ENCODE data around the gene CBX4. TPM values are rescaled to one million over a fixed set of nuclear protein-coding genes. Genes with fewer than 3 reads are reported as not detected.
A peak's percentile ranks its signal among the peaks of the same experiment; 100 is the strongest.
"Not testable (repeated sequence)": the region's sequence is repeated elsewhere in the genome, so short reads cannot be mapped to it uniquely, and the experiment has no call there.

CBX4 gene
- total RNA-seq, 1 donor from 2014 or later: 11.1 TPM

DNA sequence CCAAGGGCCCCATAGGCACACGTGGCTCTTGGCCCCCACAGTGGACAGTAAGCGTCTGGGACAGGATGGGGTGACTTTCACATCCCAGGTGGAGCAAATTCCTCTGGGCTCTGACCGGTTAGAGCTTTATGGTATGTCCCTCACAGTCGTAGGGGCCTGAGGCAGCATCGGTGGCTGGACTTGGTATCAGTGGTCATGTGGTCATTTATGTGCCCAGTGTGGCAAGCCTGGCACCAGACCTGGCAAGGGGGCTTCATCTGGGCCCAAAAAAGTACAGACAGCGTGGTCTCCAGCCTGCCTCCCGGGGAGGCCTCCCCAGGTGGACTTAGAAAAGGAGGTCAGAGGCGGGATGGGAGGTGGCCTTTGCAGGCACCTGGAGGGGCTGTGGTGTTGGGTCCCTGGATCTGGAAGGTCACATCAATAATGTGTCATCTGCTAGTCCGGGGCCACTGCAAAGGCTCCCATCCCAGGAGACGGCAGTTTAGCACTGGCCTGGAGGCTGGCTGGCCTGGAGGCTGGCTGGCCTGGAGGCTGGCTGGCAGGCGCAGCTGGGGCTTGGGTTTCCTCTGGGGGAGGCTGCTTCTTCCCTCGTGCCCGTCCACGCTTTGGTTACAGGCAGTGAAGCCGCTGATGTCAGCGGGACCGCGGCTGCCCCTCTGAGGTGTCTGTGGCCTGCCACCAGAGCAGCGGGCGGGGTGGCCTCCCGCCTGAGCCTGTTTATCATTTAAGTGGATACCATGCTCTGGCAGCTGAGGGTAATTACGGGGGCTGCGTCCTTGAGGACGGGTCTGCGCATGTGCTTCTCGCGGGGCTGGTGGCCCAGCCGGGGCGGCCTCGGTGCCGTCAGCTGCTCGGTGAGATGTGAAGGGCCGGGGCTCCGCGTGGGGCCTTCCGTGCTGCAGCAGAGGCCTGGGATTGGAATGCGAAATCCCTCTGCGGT lies 20.7 kb upstream of the CBX4 start:
- DNase-seq: no peak

DNA sequence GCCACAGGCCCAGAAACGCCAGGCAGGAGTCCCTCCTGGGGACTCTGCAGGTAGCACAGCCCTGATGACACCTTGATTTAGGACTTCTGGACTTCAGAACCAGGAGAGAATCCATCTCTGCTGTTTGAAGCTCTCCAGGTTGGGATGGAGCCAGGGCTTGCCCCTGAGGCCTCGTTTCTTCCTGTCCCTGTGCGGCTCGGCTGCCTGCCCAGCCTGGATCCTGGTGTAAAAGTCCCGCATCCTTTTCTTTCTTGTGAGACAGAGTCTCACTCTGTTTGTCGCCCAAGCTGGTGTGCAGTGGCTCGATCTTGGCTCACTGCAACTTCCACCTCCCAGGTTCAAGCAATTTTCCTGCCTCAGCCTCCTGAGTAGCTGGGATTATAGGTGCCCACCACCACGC lies 17.9 kb upstream of the CBX4 start:
- no peak for DNase-seq

DNA sequence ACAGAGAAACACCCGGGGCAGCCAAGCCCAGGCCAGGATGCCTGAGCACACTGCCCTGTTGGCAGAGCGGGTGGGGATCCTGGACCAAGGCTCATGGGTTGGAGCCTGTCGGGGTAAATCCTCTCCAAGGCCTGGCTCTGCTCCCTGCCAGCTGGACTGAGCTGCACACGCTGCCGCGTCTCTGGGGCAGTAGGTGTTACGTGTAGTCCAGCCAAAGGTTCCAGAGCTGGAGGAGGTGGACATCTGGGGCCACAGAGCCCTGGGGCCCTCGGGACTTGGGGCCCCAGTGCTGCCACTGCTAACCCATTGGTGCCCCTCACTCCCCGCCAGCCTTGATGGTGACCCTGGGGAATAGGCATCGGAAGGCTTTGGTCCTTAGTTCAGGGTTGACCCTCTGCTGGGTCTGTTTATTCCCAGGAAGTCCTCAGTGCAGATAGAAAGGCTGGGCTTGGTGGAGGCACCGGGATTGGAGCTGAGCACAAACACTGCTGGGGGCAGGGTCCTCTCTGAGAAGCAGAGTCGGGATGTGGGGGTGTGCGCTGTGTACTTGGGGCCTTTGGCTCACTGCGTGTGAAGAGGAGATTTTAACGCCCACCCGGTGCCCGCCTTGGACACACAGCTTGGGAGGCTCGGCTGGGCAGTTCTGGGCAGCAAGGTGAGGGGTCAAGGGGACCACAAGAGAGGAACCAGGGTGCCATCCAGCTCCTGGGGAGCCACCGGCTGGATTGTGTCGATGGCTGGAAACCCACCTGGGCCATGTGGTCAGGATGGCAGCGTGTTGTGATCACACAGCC lies 16.3 kb upstream of the CBX4 start:
- DNase-seq: no peak

DNA sequence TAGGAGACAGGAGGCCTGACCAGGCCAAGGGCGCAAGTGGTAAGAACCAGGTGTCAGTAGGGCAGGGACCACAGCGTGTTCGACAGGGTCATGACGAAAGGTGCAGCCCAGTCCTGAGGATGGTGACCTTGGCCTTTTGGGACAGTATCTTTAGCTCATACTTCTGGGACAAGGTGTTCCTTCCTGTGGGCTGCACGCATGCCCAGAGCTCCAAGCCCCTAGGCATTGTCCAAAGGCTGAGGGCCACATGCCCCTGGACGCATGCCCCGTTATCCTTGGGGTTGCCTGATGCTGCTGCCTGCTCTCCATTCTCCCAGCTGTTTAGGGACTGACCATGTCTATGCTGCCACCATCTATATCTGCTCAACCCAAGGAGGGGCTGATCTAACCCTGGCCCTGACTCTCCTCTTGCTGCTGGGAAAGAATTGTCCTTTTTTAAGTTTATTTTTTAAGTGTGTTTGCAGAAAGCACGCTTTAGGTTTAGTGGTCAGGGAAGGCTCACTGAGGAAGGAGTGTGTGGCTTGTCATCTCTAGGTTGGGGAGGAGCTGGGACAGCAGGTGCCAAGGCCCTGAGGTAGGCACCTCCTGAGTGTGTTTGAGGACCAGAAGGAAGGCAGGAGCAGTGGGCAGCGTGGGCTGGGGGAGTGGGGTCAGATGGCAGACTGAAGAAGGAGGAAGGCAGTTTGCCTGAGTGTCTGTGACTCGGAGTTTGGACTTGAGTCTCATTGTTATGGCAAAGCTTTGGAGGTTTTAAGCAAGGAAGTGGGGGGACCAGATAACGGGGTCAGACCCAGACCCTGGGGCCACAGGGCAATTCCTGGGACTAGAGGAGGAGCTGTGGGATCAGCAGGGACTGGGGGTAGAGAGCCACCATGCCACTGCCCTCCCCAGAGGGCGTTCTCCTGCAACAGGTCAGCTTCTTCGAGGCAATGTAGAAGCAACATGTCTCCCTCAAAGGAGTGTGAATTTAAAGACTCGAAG lies 15.1 kb upstream of the CBX4 start:
- no peak for DNase-seq

DNA sequence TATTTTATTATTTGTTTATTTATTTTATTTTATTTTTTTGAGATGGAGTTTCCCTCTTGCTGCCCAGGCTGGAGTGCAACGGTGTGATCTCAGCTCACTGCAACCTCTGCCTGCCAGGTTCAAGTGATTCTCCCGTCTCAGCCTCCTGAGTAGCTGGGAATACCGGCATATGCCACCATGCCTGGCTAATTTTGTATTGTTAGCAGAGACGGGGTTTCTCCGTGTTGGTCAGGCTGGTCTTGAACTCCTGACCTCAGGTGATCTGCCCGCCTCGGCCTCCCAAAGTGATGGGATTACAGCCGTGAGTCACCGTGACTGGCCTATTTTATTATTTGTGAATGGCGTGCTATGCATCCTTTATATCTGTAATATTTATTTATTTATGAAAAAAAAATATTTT lies 13.9 kb upstream of the CBX4 start:
- not testable (repeated sequence) for DNase-seq

DNA sequence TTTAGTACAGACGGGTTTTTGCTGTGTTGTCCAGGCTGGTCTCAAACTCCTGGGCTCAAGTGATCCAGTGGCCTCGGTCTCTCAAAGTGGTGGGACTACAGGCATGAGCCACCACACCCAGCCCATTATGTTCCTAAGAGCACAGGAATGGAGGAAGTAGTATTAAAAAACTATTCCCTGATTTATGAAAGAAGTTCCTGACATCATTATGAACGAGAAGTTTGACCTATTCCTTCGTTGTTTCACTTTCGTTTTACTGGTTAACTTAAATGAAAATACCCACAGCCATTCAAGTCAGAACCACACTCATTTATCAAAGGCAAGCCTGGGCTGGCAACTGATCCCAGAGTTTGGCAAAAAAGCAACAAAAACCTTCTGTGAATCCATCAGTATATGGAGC lies 13.5 kb upstream of the CBX4 start:
- peak; percentile 53 for DNase-seq

DNA sequence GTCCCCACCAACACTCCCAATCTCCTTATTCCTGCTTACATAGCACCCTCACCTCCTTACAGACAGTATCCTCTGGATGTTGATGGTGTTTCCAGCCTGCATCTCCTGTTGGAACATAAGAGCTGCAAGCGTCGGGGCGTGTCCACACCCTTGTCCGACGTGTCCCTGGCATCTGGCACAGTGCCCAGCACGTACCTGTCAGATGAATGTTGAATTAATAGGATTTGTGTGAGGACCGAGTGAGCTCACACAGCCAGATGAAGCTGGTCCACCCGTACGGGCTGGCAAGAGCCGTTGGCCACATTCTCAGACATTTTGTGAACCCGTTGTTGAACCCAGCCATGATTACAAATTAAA lies 12.2 kb upstream of the CBX4 start:
- no peak for DNase-seq

DNA sequence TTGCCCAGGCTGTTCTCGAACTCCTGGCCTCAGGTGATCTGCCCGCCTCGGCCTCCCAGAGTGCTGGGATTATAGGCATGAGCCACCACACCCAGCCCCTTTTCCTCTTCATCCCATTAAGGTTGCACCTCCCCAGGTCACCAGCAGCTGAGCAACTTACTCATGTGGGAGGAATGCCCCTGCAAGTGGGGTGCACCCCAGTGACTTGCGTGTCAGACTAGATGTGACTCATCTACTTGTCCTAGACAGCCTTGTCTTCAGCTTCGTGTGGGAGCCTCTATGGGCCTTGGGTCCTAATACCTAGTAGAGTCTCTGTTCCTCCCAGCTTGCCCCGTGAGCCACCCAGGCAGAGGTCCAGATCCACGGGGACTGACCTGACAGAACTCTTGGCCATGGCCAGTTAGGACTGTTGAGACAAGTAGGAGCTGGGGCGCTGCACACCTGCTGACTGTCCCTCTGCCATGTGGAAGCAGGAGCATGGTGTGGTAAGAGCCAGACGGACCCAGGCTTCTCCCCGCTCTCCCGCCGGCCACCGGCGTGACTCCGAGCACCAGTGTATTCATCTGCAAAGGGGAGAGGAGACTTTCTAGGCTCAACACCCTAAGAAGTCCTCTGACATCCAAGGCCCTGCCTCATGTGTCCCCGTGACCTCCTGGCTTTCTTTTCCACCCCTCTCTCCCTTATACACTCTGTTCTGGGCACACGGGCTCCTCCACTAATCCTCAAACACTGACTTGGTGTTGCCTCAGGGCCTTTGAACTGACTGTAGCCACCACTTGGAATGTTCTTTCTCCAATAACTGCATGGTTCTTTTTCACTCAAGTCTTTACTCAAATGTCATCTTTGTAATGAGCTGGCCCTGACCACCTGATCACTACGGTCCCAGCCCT lies 11.6 kb upstream of the CBX4 start:
- DNase-seq: no peak

DNA sequence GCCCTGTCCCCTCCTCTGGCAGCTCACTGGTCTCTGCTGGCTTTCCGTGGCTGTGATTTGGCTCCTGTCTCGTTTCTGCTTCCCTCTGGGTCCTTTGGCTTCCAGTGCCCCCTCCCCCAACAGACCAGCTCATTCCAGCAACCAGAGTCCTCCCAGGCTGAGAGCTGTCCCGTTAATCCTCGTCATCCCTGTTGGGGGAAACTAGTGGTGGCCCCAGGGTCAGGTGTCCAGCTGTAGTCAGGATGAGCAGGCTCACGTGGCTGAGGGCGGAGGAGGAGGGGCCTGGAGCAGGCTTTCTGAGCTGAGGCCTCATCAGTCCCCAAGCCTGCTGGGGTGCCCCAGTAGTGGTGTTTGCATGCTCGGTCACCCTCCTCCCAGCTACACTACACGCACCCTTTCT lies 10.7 kb upstream of the CBX4 start:
- DNase-seq: no peak

DNA sequence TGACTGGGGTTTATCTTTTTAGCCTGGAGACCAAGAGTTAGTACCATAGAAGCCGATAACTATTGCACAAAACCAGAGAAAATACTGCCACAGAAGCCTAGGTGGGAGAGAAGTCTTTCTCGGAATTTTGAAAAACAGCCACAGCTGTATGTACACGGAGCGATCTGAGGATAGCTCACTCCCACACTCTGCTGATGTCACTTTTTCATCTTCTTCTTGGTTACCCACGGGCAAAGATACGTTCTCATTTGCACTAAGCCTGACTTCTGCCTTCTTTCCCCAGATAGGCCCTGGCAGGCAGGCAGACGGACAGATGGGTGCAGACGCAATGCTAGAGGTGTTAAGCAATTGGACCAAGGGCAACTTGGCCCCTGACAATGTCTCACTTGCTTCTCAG lies 9.1 kb upstream of the CBX4 start:
- DNase-seq: no peak

DNA sequence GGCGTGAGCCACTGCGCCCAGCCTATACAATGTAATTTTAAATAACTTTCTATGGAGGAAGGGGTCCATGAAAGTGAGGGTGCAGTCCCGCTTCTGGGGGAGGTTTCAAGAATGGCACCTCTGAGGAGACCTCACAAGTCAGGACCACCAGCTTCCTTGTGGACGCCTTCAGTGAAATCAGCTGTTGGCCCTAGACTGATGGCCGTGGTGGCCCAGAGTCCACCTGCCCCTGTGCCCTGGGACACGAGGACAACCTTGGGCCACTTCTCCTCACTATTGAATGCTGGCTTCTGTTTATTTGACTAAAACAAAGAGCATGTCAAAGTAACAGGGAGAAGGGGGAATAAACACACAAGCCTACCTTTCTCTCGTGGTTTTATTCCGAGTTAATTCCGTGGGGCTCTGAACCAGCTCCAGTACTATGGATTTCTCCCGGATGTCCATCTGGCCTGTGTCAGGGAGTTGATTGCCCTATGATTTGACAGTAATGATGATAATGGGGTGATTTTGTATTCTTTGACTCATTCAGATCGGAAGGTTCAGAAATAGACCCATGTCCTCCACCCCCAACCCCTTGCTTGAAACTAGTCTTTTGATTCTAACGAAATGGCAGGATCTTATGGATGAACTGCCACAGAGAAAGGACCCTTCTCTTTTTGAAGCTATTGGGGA lies 8.6 kb upstream of the CBX4 start:
- DNase-seq: no peak

DNA sequence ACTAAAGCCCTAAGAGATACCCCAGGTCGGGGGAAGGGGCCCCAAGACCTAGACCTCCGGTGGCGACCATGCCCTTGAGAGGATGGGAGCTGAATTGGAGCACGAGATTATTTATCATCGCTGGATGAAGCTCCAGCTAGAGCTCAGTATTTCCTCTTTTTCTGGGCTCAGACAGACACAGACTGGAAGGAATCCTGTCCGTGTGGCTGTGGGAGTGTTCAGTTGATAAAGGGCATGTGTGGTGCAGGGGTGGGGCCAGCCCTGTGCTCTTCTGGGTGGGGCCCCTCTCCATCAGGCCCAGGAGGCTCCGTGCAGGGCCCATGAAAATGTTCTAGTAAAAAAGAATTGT lies 6.3 kb upstream of the CBX4 start:
- no peak for DNase-seq

DNA sequence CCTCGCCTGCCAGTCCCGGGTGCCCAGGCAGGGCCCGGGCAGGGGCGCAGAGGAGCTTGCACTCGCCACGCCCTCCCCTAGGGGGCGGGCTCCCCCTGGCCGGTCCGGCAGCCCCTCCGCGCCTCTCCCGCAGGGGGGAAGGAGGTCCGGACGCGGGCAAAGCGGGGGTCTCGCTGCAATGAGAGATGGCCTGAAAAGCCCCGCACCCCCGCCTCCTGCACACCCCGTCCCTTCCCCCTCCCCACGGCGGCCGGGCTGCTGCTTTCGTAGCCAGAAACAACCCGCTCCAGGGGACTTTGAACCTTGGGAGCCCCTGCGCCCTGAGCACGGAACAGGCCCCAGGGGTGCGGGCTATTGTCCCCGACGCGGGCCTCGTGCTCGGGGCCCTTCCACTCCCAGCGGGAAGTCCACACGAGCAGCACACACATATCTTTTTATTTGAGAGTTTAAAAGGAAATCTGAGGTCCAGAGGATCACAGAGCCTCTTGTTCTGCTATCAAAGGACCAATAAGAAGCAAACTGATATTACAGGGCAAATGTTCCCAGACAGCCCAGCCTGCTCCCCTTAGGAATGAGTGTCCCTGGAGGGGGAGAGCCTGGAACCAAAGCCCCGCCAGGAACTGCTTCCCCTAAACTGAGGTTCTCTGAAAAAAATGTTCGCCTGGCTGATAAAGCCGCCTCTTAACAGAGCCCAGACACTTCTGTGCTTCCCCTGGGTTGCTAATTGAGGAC lies 5.8 kb upstream of the CBX4 start:
- peak; percentile 62 for DNase-seq

DNA sequence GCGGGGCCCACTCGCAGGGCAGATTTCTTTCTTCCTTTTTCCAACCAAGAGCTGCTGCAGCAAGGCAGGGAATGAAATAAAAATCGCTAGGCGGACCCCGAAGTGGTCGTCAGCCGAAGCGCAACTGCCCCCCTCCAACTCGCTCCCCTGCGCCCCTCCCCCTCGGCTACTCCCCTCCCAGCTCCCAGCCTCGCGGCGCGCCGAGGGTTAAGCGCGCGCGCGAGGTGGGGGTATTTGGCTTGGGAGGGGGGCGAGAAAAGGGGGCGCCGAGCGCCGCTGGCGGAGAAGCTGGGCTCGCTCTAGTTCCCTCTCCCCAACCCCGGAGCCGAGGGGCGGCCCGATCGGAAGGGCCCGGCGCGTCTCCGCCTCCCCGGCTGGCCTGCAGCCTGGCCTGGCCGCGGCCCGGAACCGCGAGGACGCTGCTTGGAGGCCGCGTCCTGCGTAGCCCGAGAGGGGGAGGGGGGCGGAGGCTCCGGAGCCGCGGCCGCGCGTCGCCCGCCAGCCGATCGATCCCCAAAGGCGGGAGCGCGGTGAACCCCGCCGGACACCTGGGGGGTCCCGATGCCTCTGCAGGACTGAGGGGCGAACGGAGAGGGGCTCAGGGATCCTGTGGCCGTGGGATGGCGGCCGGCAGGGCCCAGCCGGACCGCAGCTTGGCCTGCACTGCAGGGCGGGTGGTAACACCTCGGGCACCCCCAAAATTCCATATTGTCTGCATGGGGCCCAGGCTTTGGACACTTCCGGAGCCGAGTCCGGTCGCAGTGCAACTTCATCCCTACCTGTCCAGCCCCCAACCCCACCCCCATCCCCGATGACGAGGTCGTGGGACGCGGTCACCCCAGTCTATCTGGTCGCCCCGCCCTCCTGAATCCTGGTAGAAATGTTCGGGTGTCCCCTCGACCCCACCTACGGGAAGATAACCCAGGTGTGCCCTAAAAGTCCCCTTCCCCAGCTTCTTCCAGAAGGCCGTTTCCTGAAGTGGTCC lies 4.9 kb upstream of the CBX4 start:
- DNase-seq: peak; percentile 70

DNA sequence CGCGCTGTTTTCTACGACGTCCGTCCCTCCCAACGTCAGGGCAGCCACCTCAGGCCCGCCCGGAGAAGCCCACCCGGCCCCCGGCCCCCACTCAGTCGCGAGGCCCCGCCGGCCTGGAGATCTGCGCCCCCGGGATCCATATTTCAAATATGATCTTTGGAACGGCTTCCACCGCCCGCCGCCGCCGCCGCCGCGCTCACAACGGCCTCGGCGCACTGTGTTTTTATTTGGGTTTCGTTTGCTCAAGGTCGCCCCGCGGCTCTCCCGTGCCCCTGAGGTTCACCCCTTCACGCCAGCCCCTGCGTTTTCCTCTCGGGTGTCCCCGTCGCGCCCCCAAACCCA lies 4.2 kb upstream of the CBX4 start:
- DNase-seq: no peak

DNA sequence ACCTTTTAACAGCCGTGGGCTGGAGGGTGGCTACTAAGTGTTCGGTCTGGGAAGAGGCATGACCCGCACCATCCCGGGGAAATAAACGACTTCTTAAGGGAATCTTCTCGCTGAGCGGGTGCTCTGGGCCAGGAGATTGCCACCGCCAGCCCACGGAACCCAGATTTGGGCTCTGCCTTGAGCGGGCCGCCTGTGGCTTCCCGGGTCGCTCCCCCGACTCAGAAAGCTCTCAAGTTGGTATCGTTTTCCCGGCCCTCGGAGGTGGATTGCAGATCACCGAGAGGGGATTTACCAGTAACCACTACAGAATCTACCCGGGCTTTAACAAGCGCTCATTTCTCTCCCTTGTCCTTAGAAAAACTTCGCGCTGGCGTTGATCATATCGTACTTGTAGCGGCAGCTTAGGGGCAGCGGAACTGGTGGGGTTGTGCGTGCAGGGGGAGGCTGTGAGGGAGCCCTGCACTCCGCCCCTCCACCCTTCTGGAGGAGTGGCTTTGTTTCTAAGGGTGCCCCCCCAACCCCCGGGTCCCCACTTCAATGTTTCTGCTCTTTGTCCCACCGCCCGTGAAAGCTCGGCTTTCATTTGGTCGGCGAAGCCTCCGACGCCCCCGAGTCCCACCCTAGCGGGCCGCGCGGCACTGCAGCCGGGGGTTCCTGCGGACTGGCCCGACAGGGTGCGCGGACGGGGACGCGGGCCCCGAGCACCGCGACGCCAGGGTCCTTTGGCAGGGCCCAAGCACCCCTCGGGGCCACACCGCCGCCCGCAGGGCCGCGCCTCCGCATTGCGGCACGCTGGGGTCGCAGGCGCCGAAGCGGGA lies 3.6 kb upstream of the CBX4 start:
- no peak for DNase-seq

DNA sequence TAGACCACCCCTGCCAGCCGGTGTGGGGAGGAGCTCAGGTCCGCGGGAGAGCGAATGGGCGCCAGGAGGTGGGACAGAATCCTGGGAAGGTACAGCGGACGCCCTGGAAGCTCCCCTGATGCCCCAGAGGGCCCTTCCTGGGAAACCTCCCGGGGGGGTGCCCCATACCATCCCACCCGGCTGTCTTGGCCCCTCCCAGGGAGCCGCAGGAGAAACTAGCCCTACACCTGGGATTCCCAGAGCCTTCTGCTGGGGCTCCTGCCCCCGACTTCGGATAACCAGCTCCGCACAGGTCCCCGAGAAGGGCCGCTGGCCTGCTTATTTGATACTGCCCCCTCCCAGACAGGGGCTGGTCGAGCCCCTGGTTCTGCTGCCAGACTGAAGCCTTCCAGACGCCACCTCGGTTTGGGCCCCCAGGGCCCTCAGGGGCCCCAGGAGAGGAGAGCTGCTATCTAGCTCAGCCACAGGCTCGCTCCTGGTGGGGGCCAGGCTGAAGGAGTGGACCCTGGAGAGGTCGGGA lies 3.0 kb upstream of the CBX4 start:
- no peak for DNase-seq
